ENCODE results near the gene TCEANC2. TPM values are rescaled to one million over a fixed set of nuclear protein-coding genes. Genes with fewer than 3 reads are reported as not detected.
"Not testable (repeated sequence)": the region's sequence is repeated elsewhere in the genome, so short reads cannot be mapped to it uniquely, and the experiment has no call there.

Gene TCEANC2
- total and polyA plus RNA-seq, 7 donors, result 2.3 to 10.4 (median 5.7) TPM

DNA sequence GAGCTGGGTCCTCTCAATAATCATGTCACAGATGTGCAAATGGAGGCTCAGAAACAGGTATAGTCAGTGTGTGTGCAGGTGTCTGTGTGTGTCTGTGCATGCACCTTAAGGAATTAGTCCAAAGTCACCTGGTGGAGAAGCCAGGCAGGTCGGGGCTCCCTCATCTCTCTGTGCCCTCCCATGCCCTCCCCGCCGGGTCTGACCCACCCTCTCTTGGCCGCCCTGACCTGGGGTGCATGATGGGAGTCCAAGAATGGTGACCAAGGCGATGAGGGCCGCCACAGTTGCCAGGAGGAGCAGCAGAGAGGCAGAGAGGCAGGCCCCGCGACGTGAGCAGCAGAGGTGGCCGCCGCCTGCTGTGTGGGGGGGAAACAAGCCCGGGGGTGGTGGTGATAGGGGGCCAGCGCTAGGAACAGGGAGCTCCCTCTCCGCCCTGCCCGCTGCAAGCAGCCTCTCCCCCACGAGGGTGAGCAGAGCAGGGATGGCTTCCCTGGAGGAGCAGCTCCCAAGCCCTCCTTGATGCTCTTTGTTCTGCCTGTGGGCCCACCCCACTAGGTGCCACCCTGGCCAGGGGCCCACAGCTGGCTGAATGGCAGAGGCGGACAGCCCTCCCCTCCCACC, 39.3 kb upstream of the TCEANC2 start:
- Histone ChIP-seq H3K4me1 (no peaks in the 10 kb centered on the region), H3K9me3 (no peaks in the 10 kb centered on the region), H3K27me3 (ENCODE audit: insufficient read depth in 3 of 3, low read length in 2 of 3) (peaks cover 0 to 18% (median 7%) of the 10 kb centered on the region in 3 donors), H3K36me3 (ENCODE audit: insufficient read depth in 1 of 2, low read depth in 1 of 2) (no peaks in the 10 kb centered on the region), H3K27ac (no peak overlapping the region), H3K4me3 (no peak overlapping the region)
- TF ChIP-seq CTCF (IDR thresholded peaks at IDR 0.05), result no peak
- no peak for DNase-seq
- intact Hi-C loops (cut with DNase I), result no loop called here
- WGBS, 3 donors, result 45 to 48% (median 45%) methylated on average over 17 of the region's 17 CpGs
- no peak for ATAC-seq

DNA sequence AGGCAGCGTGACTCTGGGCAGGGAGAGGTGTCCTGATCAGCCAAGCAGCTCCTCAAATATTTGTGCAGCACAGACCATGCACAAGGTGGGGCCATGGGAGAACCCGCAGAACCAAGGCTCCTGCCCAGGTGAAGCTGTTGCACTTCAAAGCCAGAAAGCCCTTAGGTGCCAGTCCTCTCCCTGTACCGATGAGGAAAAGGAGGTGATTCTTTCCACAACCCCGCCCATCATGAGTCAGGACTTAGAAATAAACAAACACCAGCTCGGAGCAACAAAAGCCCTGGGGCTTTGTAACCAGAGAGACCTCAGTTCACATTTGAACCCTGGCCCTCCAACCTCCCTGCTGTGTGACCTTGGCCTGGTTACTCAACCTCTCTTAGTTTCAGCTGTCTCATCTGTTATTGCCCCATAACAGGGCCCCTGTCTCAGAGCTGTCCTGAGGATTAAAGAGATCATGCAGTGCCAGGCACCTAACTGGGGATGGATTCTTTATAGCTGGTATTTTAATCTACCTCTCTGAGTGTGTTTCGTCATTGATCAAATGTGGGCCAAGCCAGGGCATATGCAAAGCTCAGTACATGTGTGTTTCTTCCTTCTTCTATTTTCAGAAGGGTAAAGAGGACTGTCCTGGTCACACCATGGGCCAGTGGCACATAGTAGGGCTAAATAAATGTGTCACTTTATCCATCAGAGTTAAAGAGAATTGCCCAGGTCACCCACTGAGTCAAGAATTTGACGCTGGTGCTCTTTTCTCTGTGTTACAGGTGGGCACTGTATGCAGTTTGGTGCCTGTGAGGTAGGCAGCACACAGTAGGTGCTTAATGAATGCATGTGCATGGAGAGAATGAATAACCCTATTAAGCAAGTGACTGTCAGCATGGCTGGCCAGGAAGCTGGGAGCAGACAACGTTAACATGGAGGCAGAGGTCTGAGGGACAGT, 36.8 kb upstream of the TCEANC2 start:
- intact Hi-C loops (cut with DNase I), result no loop called here
- Histone ChIP-seq H3K4me3 (no peak overlapping the region), H3K9me3 (no peaks in the 10 kb centered on the region)

DNA sequence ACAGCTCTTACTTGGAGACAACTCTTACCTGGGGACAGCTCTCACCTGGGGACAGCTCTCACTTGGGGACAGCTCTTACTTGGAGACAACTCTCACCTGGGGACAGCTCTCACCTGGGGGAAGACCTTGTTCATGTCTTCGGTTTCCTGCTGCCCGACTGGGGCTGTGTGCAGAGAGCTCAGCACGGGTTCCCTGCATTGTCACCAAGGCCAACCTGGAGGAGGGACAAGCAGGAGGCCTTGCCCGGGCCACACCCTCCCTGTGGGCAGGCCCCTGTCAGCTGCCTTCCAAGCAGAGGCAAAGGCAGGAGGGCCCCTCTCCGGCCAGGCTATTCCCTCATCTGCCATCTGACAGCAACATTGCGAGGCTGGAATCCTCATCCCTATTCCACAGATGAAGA, 35.4 kb upstream of the TCEANC2 start, which contains the start of gene LDLRAD1:
Gene LDLRAD1, minus strand, starts transcription at position 208 of the 400 bp plus-strand sequence. Its CDS starts 74 bp downstream, at position 134.
- TF ChIP-seq CTCF (IDR thresholded peaks at IDR 0.05), result no peak
- no peaks in the 10 kb centered on the region for H3K4me1 ChIP-seq
- WGBS, 3 donors, result 39 to 50% (median 48%) methylated on average over 6 of the region's 6 CpGs
- ATAC-seq, result no peak
- no peak within 1 kb of the TSS for H3K27ac ChIP-seq
- intact Hi-C loops (cut with DNase I), result no loop called here
- peaks cover 0 to 3% (median 3%) of the 10 kb centered on the region in 3 donors for H3K27me3 ChIP-seq (ENCODE audit: insufficient read depth in 3 of 3, low read length in 2 of 3)
- DNase-seq, result no peak
- no peaks in the 10 kb centered on the region for H3K36me3 ChIP-seq (ENCODE audit: insufficient read depth in 1 of 2, low read depth in 1 of 2)
- H3K9me3 ChIP-seq, result no peaks in the 10 kb centered on the region
- H3K4me3 ChIP-seq, result no peak within 1 kb of the TSS

More for the DNA sequence above, 36.8 kb upstream of the TCEANC2 start:
- Histone ChIP-seq H3K4me1 (no peaks in the 10 kb centered on the region), H3K27ac (no peak overlapping the region), H3K27me3 (ENCODE audit: insufficient read depth in 3 of 3, low read length in 2 of 3) (peaks cover 0 to 12% (median 5%) of the 10 kb centered on the region in 3 donors), H3K36me3 (ENCODE audit: insufficient read depth in 1 of 2, low read depth in 1 of 2) (no peaks in the 10 kb centered on the region)
- no peak for ATAC-seq
- 60 to 65% (median 64%) methylated on average over 8 of the region's 8 CpGs for WGBS, 3 donors
- TF ChIP-seq CTCF (IDR thresholded peaks at IDR 0.05), result no peak
- no peak for DNase-seq

GRCh38 chr1:54018635-54019034, 34.8 kb upstream of the TCEANC2 start:
- intact Hi-C loops (cut with DNase I), result no loop called here
- WGBS, 3 donors, result 69 to 73% (median 71%) methylated on average over 5 of the region's 5 CpGs

GRCh38 chr1:54019562-54020176, 33.7 kb upstream of the TCEANC2 start:
- H3K27ac ChIP-seq; H3K4me1 ChIP-seq; DNase-seq; H3K36me3 ChIP-seq (ENCODE audit: insufficient read depth in 1 of 2, low read depth in 1 of 2); H3K9me3 ChIP-seq; intact Hi-C loops (cut with DNase I); ATAC-seq; H3K27me3 ChIP-seq (ENCODE audit: insufficient read depth in 3 of 3, low read length in 2 of 3); H3K4me3 ChIP-seq: not testable (repeated sequence)
- WGBS, 3 donors, result 76 to 83% (median 81%) methylated on average over 10 of the region's 10 CpGs

More at GRCh38 chr1:54018635-54019034, 34.8 kb upstream of the TCEANC2 start:
- TF ChIP-seq CTCF (IDR thresholded peaks at IDR 0.05), result no peak
- DNase-seq (no peak), ATAC-seq (no peak)
- Histone ChIP-seq H3K27ac (no peak overlapping the region), H3K36me3 (ENCODE audit: insufficient read depth in 1 of 2, low read depth in 1 of 2) (no peaks in the 10 kb centered on the region), H3K4me3 (no peak overlapping the region), H3K9me3 (no peaks in the 10 kb centered on the region), H3K4me1 (no peaks in the 10 kb centered on the region), H3K27me3 (ENCODE audit: insufficient read depth in 3 of 3, low read length in 2 of 3) (peaks cover 0 to 3% (median 3%) of the 10 kb centered on the region in 3 donors)
